Putamen (tissue), 1 donor: ENCODE results near the gene CALU.

Source experiments
- DNase-seq: peaks from one replicate; pipeline ENCODE4 v3.0.0-alpha.2; 2016; ENCODE audit warnings: low spot score

Gene CALU

DNA sequence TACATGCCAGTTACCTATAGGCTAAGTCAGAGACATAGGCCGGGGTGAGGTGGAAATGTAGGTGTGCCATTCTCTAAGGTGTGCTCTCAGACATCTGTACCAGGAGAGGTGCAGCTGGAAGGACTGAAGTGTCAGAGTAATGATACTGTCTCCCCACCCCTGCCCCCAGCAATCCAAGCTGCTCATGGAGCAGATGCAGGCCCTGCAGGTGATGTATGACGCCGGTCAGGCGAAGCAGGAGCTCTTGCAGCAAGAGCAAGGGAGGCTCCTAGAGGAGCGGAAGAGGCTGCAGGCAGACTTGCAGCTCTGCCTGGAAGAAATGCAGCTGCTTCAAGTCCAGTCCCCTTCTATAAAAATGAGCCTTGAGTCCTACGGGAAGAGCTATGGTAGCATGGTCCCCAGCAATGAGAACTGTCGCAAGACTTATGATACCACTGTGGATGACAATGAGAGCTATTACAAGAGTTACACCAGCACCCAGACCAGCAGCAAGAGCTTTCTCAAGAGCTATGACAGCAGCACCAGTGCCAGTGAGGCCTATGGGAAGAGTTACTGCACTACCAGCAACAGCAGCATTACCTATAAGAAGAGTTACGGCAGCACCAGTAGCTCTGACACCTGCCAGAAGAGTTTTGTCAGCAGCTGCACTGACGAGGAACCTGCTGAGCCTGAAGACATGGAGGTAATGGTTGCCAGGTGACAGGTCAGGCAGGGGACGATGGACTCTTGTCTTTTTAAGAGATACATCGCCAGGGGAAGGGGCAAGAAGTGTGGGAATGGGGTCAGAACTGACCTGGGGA lies 72.7 kb downstream of the CALU start:
- DNase-seq: no peak

DNA sequence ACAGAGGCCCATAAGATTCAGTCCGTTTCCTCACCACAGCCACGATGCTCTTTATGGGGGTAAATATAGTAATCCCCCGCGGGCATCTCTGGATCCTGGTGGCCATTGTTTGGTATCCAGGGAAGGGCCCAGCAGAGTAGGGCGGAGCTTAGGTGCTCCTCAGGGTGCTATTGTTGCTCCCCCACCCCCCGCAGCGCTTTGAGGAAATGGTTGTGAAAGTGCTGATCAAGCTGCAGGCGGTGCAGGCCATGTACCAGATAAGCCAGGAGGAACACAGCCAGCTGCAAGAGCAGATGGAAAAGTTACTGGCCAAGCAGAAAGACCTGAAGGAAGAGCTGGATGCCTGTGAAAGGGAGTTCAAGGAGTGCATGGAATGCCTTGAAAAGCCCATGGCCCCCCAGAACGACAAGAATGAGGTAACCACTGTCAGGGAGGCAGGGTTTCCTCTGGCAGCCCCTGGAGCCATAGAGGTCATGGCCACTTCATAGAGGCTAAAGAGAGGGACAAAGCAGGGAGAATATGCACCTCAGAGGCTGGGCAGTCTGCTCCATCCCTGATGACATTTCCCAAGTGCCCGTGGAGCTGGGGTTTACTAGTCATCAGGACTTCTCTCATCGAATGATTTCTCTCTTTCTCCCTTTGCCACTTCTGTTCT lies 73.5 kb downstream of the CALU start:
- DNase-seq: no peak

DNA sequence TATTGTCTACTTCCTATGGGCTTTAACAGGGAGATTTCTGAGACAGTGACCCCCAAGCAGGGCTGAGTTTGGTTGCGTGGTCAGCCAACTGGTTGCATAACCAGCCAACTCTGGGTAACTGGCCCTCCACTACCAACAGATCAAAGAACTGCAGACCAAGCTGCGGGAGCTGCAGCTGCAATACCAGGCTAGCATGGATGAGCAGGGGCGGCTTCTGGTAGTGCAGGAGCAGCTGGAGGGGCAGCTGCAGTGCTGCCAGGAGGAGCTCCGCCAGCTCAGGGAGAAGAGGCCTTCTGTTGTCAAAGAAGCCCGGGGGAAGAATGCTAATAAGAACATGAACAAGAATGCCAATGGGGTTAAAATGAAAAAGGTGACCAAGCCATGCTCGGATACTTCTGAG lies 75.3 kb downstream of the CALU start:
- DNase-seq: peak; percentile 76

DNA sequence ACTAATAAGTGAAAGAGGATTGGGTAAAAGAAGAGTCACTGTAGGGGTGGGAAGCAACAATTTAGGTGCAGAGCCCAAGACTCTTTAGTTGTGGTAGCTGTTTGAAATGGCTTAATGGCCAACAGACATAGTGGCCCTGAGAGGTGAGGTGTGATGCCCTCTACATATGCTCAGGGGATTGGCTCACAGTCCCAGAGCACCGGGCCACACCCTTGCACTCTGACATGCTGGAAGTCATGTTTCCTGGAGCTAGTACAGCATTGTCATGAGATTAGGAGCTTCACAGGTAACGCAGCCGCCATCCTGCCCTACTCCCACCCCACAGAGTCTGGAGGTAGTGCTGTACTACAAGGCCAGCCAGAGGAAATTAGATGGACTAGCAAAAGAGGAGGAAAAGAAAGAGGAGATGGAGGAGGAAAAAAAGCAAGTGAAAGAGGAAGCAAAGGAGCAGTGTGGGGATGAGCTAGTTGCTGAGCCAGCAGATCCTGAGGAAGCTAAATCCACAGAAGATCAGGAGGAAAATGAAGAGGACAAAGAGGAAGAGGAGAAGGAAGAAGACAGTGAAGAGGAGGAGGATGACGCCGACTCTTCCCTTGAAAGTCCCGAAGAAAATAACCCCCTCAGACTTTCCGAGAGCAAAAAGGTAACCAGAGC lies 76.3 kb downstream of the CALU start:
- no peak for DNase-seq

DNA sequence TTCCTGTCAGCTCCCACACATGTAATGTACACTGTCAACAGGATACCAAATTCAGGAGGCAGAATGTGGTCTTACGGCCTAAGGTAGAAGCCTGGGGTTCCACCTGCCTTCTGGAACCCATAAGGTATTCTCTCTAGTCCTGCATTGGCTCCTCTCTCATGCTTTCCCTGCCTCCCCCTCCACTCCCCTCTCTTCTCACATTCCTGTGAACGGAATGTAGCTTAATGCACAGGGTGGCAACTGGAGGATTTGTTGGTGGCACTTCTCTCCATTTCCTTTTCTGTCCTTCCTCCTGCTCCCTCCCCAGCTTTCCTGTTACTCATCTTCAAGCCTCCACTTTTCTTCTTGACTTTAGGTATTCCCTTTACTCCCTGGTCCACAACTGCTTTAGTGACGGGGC lies 79.5 kb downstream of the CALU start:
- DNase-seq: no peak
